Cardiac fibroblast (primary cell): Measurements from ENCODE around the gene ADGRV1.

ENCODE experiments used
- DNase-seq, 2 donors: peaks; one replicate each; pipeline versions ENCODE4 v3.0.0 to v3.0.0-alpha.2; 2010; ENCODE audit warnings: low read depth in 2 of 2
- H3K4me3 ChIP-seq, 2 donors: replicated peaks in 1 of 2; 1 replicate in 1 of 2; 2 replicates in 1 of 2; pipeline ENCODE4 v1.5.1; 2011; ENCODE audit warnings: low read depth in 2 of 2, low read length in 2 of 2, mild to moderate bottlenecking in 2 of 2, moderate library complexity in 1 of 2
- CTCF ChIP-seq: IDR thresholded peaks from one replicate; pipeline ENCODE4 v1.5.1; 2011; ENCODE audit warnings: low read depth, mild to moderate bottlenecking, low read length, inconsistent platforms

Gene ADGRV1

GRCh38 chr5:91189480-91190313 is 631.1 kb downstream of the ADGRV1 start:
- TF ChIP-seq CTCF, result no peak
- H3K4me3 ChIP-seq, result peak overlapping the region in 1 of 2 donors; percentile 24
- DNase-seq, result peak; percentile 88 to 91

- DNase-seq, result no peak
- peak; percentile 15 for TF ChIP-seq CTCF
- H3K4me3 ChIP-seq, result peak overlapping the region in 1 of 2 donors; percentile 2
These were observed 631.7 kb downstream of the ADGRV1 start for GRCh38 chr5:91190314-91190690.

GRCh38 chr5:91194824-91195381 is 636.3 kb downstream of the ADGRV1 start:
- DNase-seq, result no peak
- no peak overlapping the region for H3K4me3 ChIP-seq
- TF ChIP-seq CTCF, result no peak

GRCh38 chr5:91200692-91201091 is 642.1 kb downstream of the ADGRV1 start:
- no peak overlapping the region for H3K4me3 ChIP-seq
- no peak for TF ChIP-seq CTCF
- DNase-seq, result no peak

- H3K4me3 ChIP-seq, result no peak overlapping the region
- TF ChIP-seq CTCF, result no peak
These were observed 647.5 kb downstream of the ADGRV1 start for GRCh38 chr5:91206103-91206502.

GRCh38 chr5:91206734-91207133 is 648.1 kb downstream of the ADGRV1 start:
- no peak overlapping the region for H3K4me3 ChIP-seq
- peak; percentile 53 to 92 for DNase-seq
- TF ChIP-seq CTCF, result no peak

More at GRCh38 chr5:91206103-91206502, 647.5 kb downstream of the ADGRV1 start:
- DNase-seq, result no peak
